Naive thymus-derived CD8-positive, alpha-beta T cell (primary cell): ENCODE measurements around the gene MRGPRX4. TPM values are rescaled to one million over a fixed set of nuclear protein-coding genes. Genes with fewer than 3 reads are reported as not detected.
"Not testable (repeated sequence)": the region's sequence is repeated elsewhere in the genome, so short reads cannot be mapped to it uniquely, and the experiment has no call there.

Experiments
- ATAC-seq, 2 donors: fragments of 150-1000 bp; cut with Tn5 transposase in 1 of 2; sonication (Bioruptor Pico), chemical (Tn5 transposase) in 1 of 2; 1 replicate in 1 of 2; 2 replicates in 1 of 2; pipeline ENCODE4 v1.10.0; 2021; ENCODE audit warnings: mild to moderate bottlenecking in 2 of 2, moderate library complexity in 2 of 2
- POLR2A ChIA-PET: fragments of 350-600 bp; sonication (Branson Sonifier 250); formaldehyde crosslinking; loops from one replicate; lab custom pipeline; 2021; ENCODE audit warnings: antibody characterized with exemption; lab: Charles Lee
- DNase-seq, 10 donors: peaks; one replicate each; pipeline versions ENCODE4 v3.0.0 to v3.0.0-alpha.2; 2020 to 2022
- H3K27ac Mint-ChIP-seq, 10 donors: one replicate each; pipeline ENCODE4 v1.8.0; 2020 to 2022; ENCODE audit warnings: mild to moderate bottlenecking in 10 of 10, mixed read lengths in 10 of 10, moderate library complexity in 4 of 10, inconsistent platforms in 1 of 10
- H3K27me3 Mint-ChIP-seq, 5 donors: one replicate each; pipeline ENCODE4 v1.8.0; 2021 to 2022; ENCODE audit warnings: mixed read lengths in 5 of 5
- H3K36me3 Mint-ChIP-seq, 3 donors: one replicate each; pipeline ENCODE4 v1.8.0; 2020 to 2022; ENCODE audit warnings: mixed read lengths in 3 of 3, mild to moderate bottlenecking in 2 of 3, inconsistent platforms in 1 of 3
- H3K4me1 Mint-ChIP-seq, 4 donors: one replicate each; pipeline ENCODE4 v1.8.0; 2021 to 2022; ENCODE audit warnings: mixed read lengths in 4 of 4
- H3K4me3 Mint-ChIP-seq, 10 donors: one replicate each; pipeline ENCODE4 v1.8.0; 2020 to 2022; ENCODE audit warnings: mild to moderate bottlenecking in 10 of 10, mixed read lengths in 10 of 10, moderate library complexity in 6 of 10, inconsistent platforms in 1 of 10
- H3K9me3 Mint-ChIP-seq, 9 donors: one replicate each; pipeline ENCODE4 v1.8.0; 2020 to 2022; ENCODE audit warnings: mixed read lengths in 9 of 9, mild to moderate bottlenecking in 3 of 9, inconsistent platforms in 1 of 9, moderate library complexity in 1 of 9
- polyA plus RNA-seq, 3 donors: library from polyadenylated mRNA; unstranded; fragments of 300-500 nt; fragmentation: Illumina TruSeq; gene quantifications; one replicate each; pipeline ENCODE4 v1.2.3, GENCODE V29; 2021
- total RNA-seq, 8 experiments: library from RNA in 2 of 8; stranded (reverse) in 2 of 8; gene quantifications; one replicate each; pipeline ENCODE4 v1.2.3 and lab custom pipeline; 2021 to 2026

Gene MRGPRX4
- total and polyA plus RNA-seq, 5 experiments from 2014 or later = not detected

DNA sequence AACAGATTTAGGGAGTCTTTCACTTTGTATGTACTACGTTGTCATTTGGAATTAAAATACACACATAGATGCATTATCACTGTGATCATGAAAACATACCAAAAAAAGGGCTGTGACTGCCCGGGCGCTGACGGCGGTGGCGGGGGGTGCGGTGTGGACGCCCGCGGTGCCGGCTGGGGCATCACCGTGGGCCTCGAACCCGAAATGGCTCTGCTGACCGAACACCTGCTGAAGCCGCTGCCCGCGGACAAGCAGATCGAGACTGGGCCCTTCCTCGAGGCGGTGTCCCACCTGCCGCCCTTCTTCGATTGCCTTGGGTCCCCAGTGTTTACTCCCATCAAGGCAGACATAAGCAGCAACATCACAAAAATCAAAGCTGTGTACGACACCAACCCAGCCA, 16.2 kb downstream of the MRGPRX4 start:
- peaks cover 0 to 3% (median 0%) of the 10 kb centered on the region in 9 donors for H3K9me3 Mint-ChIP-seq
- H3K4me3 Mint-ChIP-seq = no peak overlapping the region
- no peak for ATAC-seq
- H3K36me3 Mint-ChIP-seq = peaks cover 0 to 5% (median 0%) of the 10 kb centered on the region in 3 donors
- POLR2A ChIA-PET = no interaction called here
- no peak for DNase-seq
- H3K4me1 Mint-ChIP-seq = no peaks in the 10 kb centered on the region
- H3K27ac Mint-ChIP-seq = no peak overlapping the region
- H3K27me3 Mint-ChIP-seq = peaks cover 19 to 40% (median 24%) of the 10 kb centered on the region in 5 donors

DNA sequence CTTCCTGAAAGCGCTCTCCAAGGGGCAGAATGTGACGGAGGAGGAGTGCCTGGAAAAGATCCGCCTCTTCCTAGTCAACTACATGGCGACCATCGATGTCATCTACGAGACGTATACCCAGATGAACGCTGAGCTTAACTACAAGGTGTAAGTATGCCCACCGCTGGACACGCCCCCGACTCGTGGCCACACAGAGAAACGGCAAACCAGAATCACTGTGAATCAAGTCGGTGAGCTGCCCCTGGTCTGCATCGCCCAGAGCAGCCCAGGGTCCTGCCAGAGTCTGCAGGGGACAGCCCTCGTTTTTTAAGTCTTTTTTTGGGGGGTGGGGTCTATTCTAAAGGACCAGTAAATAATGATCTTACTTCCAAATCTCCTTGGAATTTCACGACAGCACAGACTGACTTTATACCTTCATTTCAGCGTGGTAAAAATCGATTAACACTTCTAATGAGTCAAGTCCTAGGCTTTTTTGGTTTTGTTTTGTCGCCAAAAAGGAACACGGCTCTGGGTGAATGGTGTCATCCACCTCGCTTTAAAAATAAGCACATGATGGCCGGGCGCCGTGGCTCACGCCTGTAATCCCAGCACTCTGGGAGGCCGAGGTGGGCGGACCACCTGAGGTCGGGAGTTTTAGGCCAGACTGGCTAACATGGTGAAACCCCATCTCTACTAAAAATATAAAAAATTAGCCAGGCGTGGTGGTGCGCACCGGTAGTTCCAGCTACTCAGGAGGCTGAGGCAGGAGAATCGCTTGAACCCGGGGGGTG, 17.0 kb downstream of the MRGPRX4 start:
- H3K27ac Mint-ChIP-seq, H3K4me3 Mint-ChIP-seq, ATAC-seq, DNase-seq, H3K9me3 Mint-ChIP-seq, H3K36me3 Mint-ChIP-seq, H3K4me1 Mint-ChIP-seq, POLR2A ChIA-PET: not testable (repeated sequence)
- peaks cover 16 to 37% (median 24%) of the 10 kb centered on the region in 5 donors for H3K27me3 Mint-ChIP-seq

DNA sequence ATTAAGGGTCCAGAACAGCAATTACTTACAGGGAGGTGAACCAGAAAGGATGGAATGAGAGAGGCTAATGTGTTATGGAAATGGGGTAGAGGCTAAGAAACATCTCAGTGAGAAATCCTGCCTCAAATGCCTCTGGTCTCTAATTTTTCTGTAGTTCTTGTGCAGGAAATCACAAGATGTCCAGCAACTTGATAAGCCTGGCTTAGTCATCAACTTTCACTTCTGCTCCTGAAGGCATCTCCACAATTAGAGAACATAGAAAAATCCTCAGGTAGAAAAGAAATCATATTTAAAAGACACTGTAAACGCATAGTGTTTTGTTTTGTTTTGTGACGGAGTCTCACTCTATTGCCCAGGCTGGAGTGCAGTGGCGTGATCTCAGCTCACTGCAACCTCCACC, 18.7 kb downstream of the MRGPRX4 start:
- DNase-seq (no peak), ATAC-seq (no peak)
- Mint-ChIP-seq H3K27ac (no peak overlapping the region), H3K27me3 (peaks cover 8 to 20% (median 15%) of the 10 kb centered on the region in 5 donors), H3K36me3 (peaks cover 0 to 5% (median 0%) of the 10 kb centered on the region in 3 donors), H3K4me1 (no peaks in the 10 kb centered on the region), H3K4me3 (no peak overlapping the region), H3K9me3 (peaks cover 0 to under 1% (median 0%) of the 10 kb centered on the region in 9 donors)
- POLR2A ChIA-PET = no interaction called here

DNA sequence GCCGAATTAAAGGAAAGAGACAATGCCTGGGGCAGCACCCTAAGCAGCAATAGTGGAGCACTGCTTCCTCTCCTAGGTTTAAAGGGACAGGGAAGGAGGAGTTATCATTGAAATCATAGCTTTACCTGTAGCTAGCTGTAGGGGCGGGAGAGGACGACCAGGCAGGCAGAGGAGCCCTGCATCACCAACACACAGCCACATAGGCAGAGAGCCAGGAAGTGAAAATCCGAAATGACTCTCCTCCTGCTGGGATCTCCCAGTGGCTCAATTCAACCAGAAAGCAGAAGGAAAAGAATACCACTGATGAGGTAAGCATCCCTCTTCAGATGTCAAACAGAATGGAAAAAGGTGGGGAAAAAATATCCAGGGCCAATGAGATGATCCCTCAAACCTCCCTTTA, 20.4 kb downstream of the MRGPRX4 start:
- DNase-seq (no peak), ATAC-seq (no peak)
- H3K9me3 Mint-ChIP-seq = no peaks in the 10 kb centered on the region
- H3K4me1 Mint-ChIP-seq = no peaks in the 10 kb centered on the region
- peaks cover 0 to 3% (median 0%) of the 10 kb centered on the region in 3 donors for H3K36me3 Mint-ChIP-seq
- no peak overlapping the region for H3K4me3 Mint-ChIP-seq
- peaks cover 3 to 13% (median 5%) of the 10 kb centered on the region in 5 donors for H3K27me3 Mint-ChIP-seq
- POLR2A ChIA-PET = no interaction called here
- H3K27ac Mint-ChIP-seq = no peak overlapping the region

DNA sequence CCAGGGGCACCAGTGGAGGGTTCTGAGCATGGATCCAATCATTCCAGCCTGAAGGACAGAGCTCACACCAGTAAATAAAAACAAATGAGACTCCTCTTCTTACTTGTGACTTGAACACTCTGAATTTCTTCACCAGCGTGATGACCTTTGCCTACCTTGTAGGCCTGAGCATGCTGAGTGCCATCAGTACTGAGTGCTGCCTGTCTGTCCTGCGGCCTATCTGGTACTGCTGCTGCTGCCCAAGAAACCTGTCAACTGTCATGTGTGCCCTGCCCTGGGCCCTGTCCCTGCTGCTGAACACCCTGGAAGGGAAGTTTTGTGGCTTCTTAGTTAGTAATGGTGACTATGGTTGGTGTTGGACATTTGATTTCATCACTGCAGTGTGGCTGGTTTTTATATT, 23.9 kb downstream of the MRGPRX4 start:
- peaks cover 0 to 3% (median 0%) of the 10 kb centered on the region in 9 donors for H3K9me3 Mint-ChIP-seq
- ATAC-seq = no peak

DNA sequence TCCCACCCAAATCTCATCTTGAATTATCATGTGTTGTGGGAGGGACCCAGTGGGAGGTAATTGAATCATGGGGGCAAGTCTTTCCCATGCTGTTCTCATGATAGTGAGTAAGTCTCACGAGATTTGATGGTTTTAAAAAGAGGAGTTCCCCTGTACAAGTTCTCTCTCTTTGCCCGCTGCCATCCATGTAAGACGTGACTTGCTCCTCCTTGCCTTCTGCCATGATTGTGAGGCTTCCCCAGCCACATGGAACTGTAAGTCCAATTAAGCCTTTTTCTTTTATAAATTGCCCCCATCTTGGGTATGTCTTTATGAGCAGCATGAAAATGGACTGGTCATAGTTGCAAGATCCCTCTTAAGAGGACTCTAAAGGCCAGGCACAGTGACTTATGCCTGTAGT, 25.1 kb downstream of the MRGPRX4 start:
- H3K27ac Mint-ChIP-seq, DNase-seq, H3K4me3 Mint-ChIP-seq, ATAC-seq, POLR2A ChIA-PET, H3K4me1 Mint-ChIP-seq, H3K36me3 Mint-ChIP-seq: not testable (repeated sequence)
- Mint-ChIP-seq H3K27me3 (peaks cover 4 to 32% (median 23%) of the 10 kb centered on the region in 5 donors), H3K9me3 (peaks cover 0 to 10% (median 0%) of the 10 kb centered on the region in 9 donors)

More for the DNA sequence above, 23.9 kb downstream of the MRGPRX4 start:
- no peak for DNase-seq
- Mint-ChIP-seq H3K36me3 (no peaks in the 10 kb centered on the region), H3K27ac (no peak overlapping the region), H3K27me3 (peaks cover 2 to 25% (median 20%) of the 10 kb centered on the region in 5 donors), H3K4me1 (no peaks in the 10 kb centered on the region), H3K4me3 (no peak overlapping the region)
- POLR2A ChIA-PET = no interaction called here

- POLR2A ChIA-PET = no interaction called here
- Mint-ChIP-seq H3K4me1 (no peaks in the 10 kb centered on the region), H3K27ac (no peak overlapping the region), H3K36me3 (peaks cover 0 to 5% (median 0%) of the 10 kb centered on the region in 3 donors), H3K4me3 (no peak overlapping the region), H3K9me3 (peaks cover 0 to 10% (median 0%) of the 10 kb centered on the region in 9 donors), H3K27me3 (peaks cover 24 to 86% (median 49%) of the 10 kb centered on the region in 5 donors)
- no peak for DNase-seq
- ATAC-seq = no peak
These were observed 31.1 kb downstream of the MRGPRX4 start for GRCh38 chr11:18203723-18204122.

- Mint-ChIP-seq H3K4me1 (no peaks in the 10 kb centered on the region), H3K4me3 (no peak overlapping the region), H3K36me3 (peaks cover 0 to 5% (median 0%) of the 10 kb centered on the region in 3 donors), H3K27me3 (peaks cover 24 to 91% (median 50%) of the 10 kb centered on the region in 5 donors), H3K9me3 (peaks cover 0 to 10% (median 0%) of the 10 kb centered on the region in 9 donors), H3K27ac (no peak overlapping the region)
- POLR2A ChIA-PET = no interaction called here
- no peak for DNase-seq
- ATAC-seq = no peak
These were observed 31.6 kb downstream of the MRGPRX4 start for GRCh38 chr11:18204220-18204619.

- POLR2A ChIA-PET = no interaction called here
- Mint-ChIP-seq H3K4me1 (no peaks in the 10 kb centered on the region), H3K27ac (no peak overlapping the region), H3K36me3 (peaks cover 0 to 5% (median 0%) of the 10 kb centered on the region in 3 donors), H3K9me3 (peaks cover 0 to 10% (median 0%) of the 10 kb centered on the region in 9 donors), H3K27me3 (peaks cover 24 to 94% (median 51%) of the 10 kb centered on the region in 5 donors), H3K4me3 (no peak overlapping the region)
- ATAC-seq (no peak), DNase-seq (no peak)
These were observed 32.1 kb downstream of the MRGPRX4 start for GRCh38 chr11:18204771-18205170.

GRCh38 chr11:18209058-18209457, 36.4 kb downstream of the MRGPRX4 start:
- no peak overlapping the region for H3K4me3 Mint-ChIP-seq
- POLR2A ChIA-PET = no interaction called here
- H3K27ac Mint-ChIP-seq = no peak overlapping the region
- no peaks in the 10 kb centered on the region for H3K36me3 Mint-ChIP-seq
- H3K9me3 Mint-ChIP-seq = peaks cover 0 to 2% (median 0%) of the 10 kb centered on the region in 9 donors
- peaks cover 17 to 71% (median 44%) of the 10 kb centered on the region in 5 donors for H3K27me3 Mint-ChIP-seq
- ATAC-seq (no peak), DNase-seq (no peak)
- H3K4me1 Mint-ChIP-seq = no peaks in the 10 kb centered on the region

- Mint-ChIP-seq H3K36me3 (peaks cover 0 to 5% (median 0%) of the 10 kb centered on the region in 3 donors), H3K9me3 (peaks cover 0 to 9% (median 2%) of the 10 kb centered on the region in 9 donors), H3K4me3 (no peak overlapping the region), H3K4me1 (peaks cover 0 to 3% (median 0%) of the 10 kb centered on the region in 4 donors), H3K27me3 (peaks cover 5 to 14% (median 9%) of the 10 kb centered on the region in 5 donors), H3K27ac (no peak overlapping the region)
- DNase-seq (no peak), ATAC-seq (no peak)
- POLR2A ChIA-PET = interaction anchor here (0.6 kb wide), 1 partner anchor 151 kb away, joined by 3 read pairs; no protein-coding TSS in a partner anchor
These were observed 48.7 kb downstream of the MRGPRX4 start for GRCh38 chr11:18221274-18221876.

GRCh38 chr11:18222814-18223421, 50.3 kb downstream of the MRGPRX4 start:
- Mint-ChIP-seq H3K4me3 (no peak overlapping the region), H3K36me3 (peaks cover 0 to 5% (median 0%) of the 10 kb centered on the region in 3 donors), H3K27ac (no peak overlapping the region), H3K4me1 (peaks cover 0 to 3% (median 0%) of the 10 kb centered on the region in 4 donors), H3K9me3 (peaks cover 0 to 4% (median 0%) of the 10 kb centered on the region in 9 donors), H3K27me3 (peaks cover 2 to 14% (median 7%) of the 10 kb centered on the region in 5 donors)
- POLR2A ChIA-PET = no interaction called here
- ATAC-seq = no peak
- no peak for DNase-seq
